Loucy (cell line): ENCODE results near the gene ENTREP1.
"Not testable (repeated sequence)": the region's sequence is repeated elsewhere in the genome, so short reads cannot be mapped to it uniquely, and the experiment has no call there.

Experiments
- H2AFZ ChIP-seq: fragments of 200-600 bp; sonication (generic); 2 replicates; pipeline ENCODE4 v1.6.0; 2016; ENCODE audit warnings: antibody characterized with exemption, mild to moderate bottlenecking, low read length, moderate library complexity
- H3F3A ChIP-seq: fragments of 200-600 bp; 2 replicates; pipeline ENCODE4 v1.6.0; 2016; ENCODE audit warnings: antibody characterized with exemption, low read depth, mild to moderate bottlenecking
- H3K27me3 ChIP-seq: fragments of 200-600 bp; sonication (generic); 2 replicates; pipeline ENCODE4 v1.6.1; 2014; ENCODE audit warnings: low read length, mild to moderate bottlenecking; ENCODE audit not compliant: insufficient read depth, poor library complexity, severe bottlenecking
- H3K36me3 ChIP-seq: fragments of 200-600 bp; sonication (generic); 2 replicates; pipeline ENCODE4 v1.6.1; 2016; ENCODE audit warnings: low read length; ENCODE audit not compliant: insufficient read depth
- H3K4me1 ChIP-seq: fragments of 200-600 bp; sonication (generic); 2 replicates; pipeline ENCODE4 v1.5.1; 2014; ENCODE audit warnings: low read length, mild to moderate bottlenecking; ENCODE audit not compliant: insufficient read depth, poor library complexity, severe bottlenecking
- H3K4me2 ChIP-seq: fragments of 200-600 bp; sonication (generic); 2 replicates; pipeline ENCODE4 v1.6.0; 2014; ENCODE audit warnings: antibody characterized with exemption, low read length, low read depth, mild to moderate bottlenecking; ENCODE audit not compliant: poor library complexity, severe bottlenecking
- H3K4me3 ChIP-seq: fragments of 200-600 bp; sonication (generic); 2 replicates; pipeline ENCODE4 v1.5.1; 2014; ENCODE audit warnings: low read length, mild to moderate bottlenecking, mixed read lengths; ENCODE audit not compliant: poor library complexity, severe bottlenecking
- H3K79me2 ChIP-seq: fragments of 200-600 bp; sonication (generic); 2 replicates; pipeline ENCODE4 v1.6.1; 2014; ENCODE audit warnings: low read length; ENCODE audit not compliant: insufficient read depth
- H3K9ac ChIP-seq: fragments of 200-600 bp; sonication (generic); 2 replicates; pipeline ENCODE4 v1.6.0; 2014; ENCODE audit warnings: mild to moderate bottlenecking, low read depth, low read length, moderate library complexity; ENCODE audit not compliant: poor library complexity, severe bottlenecking
- H3K9me2 ChIP-seq: fragments of 200-600 bp; sonication (generic); replicated peaks from 2 replicates; pipeline ENCODE4 v1.6.1; 2016; ENCODE audit warnings: low read depth, low read length, mixed read lengths
- H3K9me3 ChIP-seq: fragments of 200-600 bp; sonication (generic); 2 replicates; pipeline ENCODE4 v1.6.1; 2014; ENCODE audit warnings: mild to moderate bottlenecking, antibody characterized with exemption, low read length, low read depth; ENCODE audit not compliant: insufficient read depth
- H4K20me1 ChIP-seq: fragments of 200-600 bp; sonication (generic); 2 replicates; pipeline ENCODE4 v1.6.0; 2014; ENCODE audit warnings: antibody characterized with exemption, low read length, mild to moderate bottlenecking; ENCODE audit not compliant: insufficient read depth, poor library complexity, severe bottlenecking
- CTCF ChIP-seq: fragments of 200-600 bp; sonication (generic); conservative IDR thresholded peaks from 2 replicates; pipeline ENCODE4 v1.5.1; 2014; ENCODE audit warnings: mild to moderate bottlenecking, antibody characterized with exemption, low read length
- EZH2phosphoT487 ChIP-seq: fragments of 200-600 bp; IDR thresholded peaks from 2 replicates; pipeline ENCODE4 v1.6.1; 2018; ENCODE audit warnings: antibody characterized with exemption, mild to moderate bottlenecking, moderate library complexity, borderline replicate concordance

Gene ENTREP1

GRCh38 chr9:69433392-69433791 lies 108.4 kb downstream of the ENTREP1 start:
- Histone ChIP-seq H3K27me3 (no peaks in the 10 kb centered on the region), H3K4me2 (no peak overlapping the region), H3F3A (no peaks in the 10 kb centered on the region), H3K79me2 (no peaks in the 10 kb centered on the region), H3K9me2 (no peaks in the 10 kb centered on the region), H3K4me1 (no peaks in the 10 kb centered on the region), H3K9ac (no peak overlapping the region), H4K20me1 (no peaks in the 10 kb centered on the region), H2AFZ (no peak overlapping the region), H3K4me3 (no peak overlapping the region), H3K9me3 (no peaks in the 10 kb centered on the region), H3K36me3 (no peaks in the 10 kb centered on the region)
- TF ChIP-seq CTCF: no peak
- TF ChIP-seq EZH2phosphoT487: no peak

GRCh38 chr9:69433968-69434367 lies 109.0 kb downstream of the ENTREP1 start:
- Histone ChIP-seq H3K9me3 (no peaks in the 10 kb centered on the region), H3K4me3 (no peak overlapping the region), H3K9ac (no peak overlapping the region), H3K27me3 (no peaks in the 10 kb centered on the region), H3K9me2 (no peaks in the 10 kb centered on the region), H3K4me2 (no peak overlapping the region), H3F3A (no peaks in the 10 kb centered on the region), H3K4me1 (no peaks in the 10 kb centered on the region), H2AFZ (no peak overlapping the region), H3K79me2 (no peaks in the 10 kb centered on the region), H3K36me3 (no peaks in the 10 kb centered on the region), H4K20me1 (no peaks in the 10 kb centered on the region)
- TF ChIP-seq CTCF (no peak), EZH2phosphoT487 (no peak)

- H2AFZ ChIP-seq, H3K36me3 ChIP-seq, H3K9ac ChIP-seq, H3K9me2 ChIP-seq, H3K4me3 ChIP-seq, H3K4me2 ChIP-seq, H3K27me3 ChIP-seq, H4K20me1 ChIP-seq, H3F3A ChIP-seq, H3K4me1 ChIP-seq, H3K9me3 ChIP-seq, H3K79me2 ChIP-seq: not testable (repeated sequence)
Observed at GRCh38 chr9:69439654-69440053, 114.6 kb downstream of the ENTREP1 start.

- H3K27me3 ChIP-seq, H4K20me1 ChIP-seq, H3K9me3 ChIP-seq, H2AFZ ChIP-seq, H3K9ac ChIP-seq, H3K4me3 ChIP-seq, H3K79me2 ChIP-seq, H3K4me2 ChIP-seq, H3F3A ChIP-seq, H3K4me1 ChIP-seq, H3K36me3 ChIP-seq, H3K9me2 ChIP-seq: not testable (repeated sequence)
Observed at GRCh38 chr9:69440254-69440955, 115.4 kb downstream of the ENTREP1 start.
